Small intestine (tissue), 7 donors: ENCODE measurements around the gene TSPAN18. TPM values are rescaled to one million over a fixed set of nuclear protein-coding genes. Genes with fewer than 3 reads are reported as not detected.
A peak's percentile ranks its signal among the peaks of the same experiment; 100 is the strongest.

Experiments
- DNase-seq, 2 donors: peaks; one replicate each; pipeline versions ENCODE4 v3.0.0 to v3.0.0-alpha.2; 2013
- FAIRE-seq: peaks from 2 replicates; lab custom pipeline; 2012; peaks lifted over from hg19 to GRCh38; lab: Jason Lieb, UNC
- H3K27ac ChIP-seq, 3 donors: one replicate each; pipeline ENCODE4 v1.5.1; 2013; ENCODE audit warnings: low read length in 2 of 3, mild to moderate bottlenecking in 2 of 3, control low read depth in 1 of 3, inconsistent platforms in 1 of 3, low read depth in 1 of 3, moderate library complexity in 1 of 3
- H3K27me3 ChIP-seq, 3 donors: one replicate each; pipeline ENCODE4 v1.6.1; 2013; ENCODE audit warnings: low read length in 3 of 3, inconsistent platforms in 1 of 3; ENCODE audit not compliant: control insufficient read depth in 3 of 3, insufficient read depth in 3 of 3
- H3K36me3 ChIP-seq, 3 donors: one replicate each; pipeline ENCODE4 v1.6.1; 2013; ENCODE audit warnings: low read length in 3 of 3, inconsistent platforms in 1 of 3, low read depth in 1 of 3, mild to moderate bottlenecking in 1 of 3, moderate library complexity in 1 of 3; ENCODE audit not compliant: control insufficient read depth in 3 of 3, insufficient read depth in 2 of 3
- H3K4me1 ChIP-seq, 3 donors: one replicate each; pipeline ENCODE4 v1.6.1; 2013; ENCODE audit warnings: low read length in 2 of 3, inconsistent platforms in 1 of 3, low read depth in 1 of 3, mild to moderate bottlenecking in 1 of 3, moderate library complexity in 1 of 3; ENCODE audit not compliant: control insufficient read depth in 3 of 3, insufficient read depth in 2 of 3
- H3K4me3 ChIP-seq, 3 donors: one replicate each; pipeline ENCODE4 v1.5.1; 2013; ENCODE audit warnings: low read length in 3 of 3, control low read depth in 1 of 3, inconsistent platforms in 1 of 3, low read depth in 1 of 3, mild to moderate bottlenecking in 1 of 3, moderate library complexity in 1 of 3
- H3K9me3 ChIP-seq, 2 donors: one replicate each; pipeline ENCODE4 v1.6.1; 2013; ENCODE audit warnings: low read depth in 1 of 2, low read length in 1 of 2; ENCODE audit not compliant: control insufficient read depth in 2 of 2, insufficient read depth in 1 of 2
- WGBS, 3 donors: extraction: QIAGEN DNeasy Blood & Tissue Kit; methylation state at CpG; one replicate each; pipeline ENCODE4 v1.1.7; 2013; 5-methylcytosine and 5-hydroxymethylcytosine counted together
- polyA plus RNA-seq, 4 donors: library from polyadenylated mRNA; stranded (reverse) in 3 of 4; unstranded in 1 of 4; fragments of 200-250 nt in 3 of 4; fragments of 120-200 nt in 1 of 4; gene quantifications; one replicate each; pipeline versions ENCODE4 v1.2.1 to v1.2.3, GENCODE V29; 2013
- donor health status: healthy with polysubstance abuse.
- donor health status: control.
- donor health status: control.
- donor health status: Bipolar disorder and iron deficiency.
- donor health status: healthy.

TSPAN18 gene
- polyA plus RNA-seq, 4 donors, result 1.1 to 45.2 (median 8.8) TPM; not detected in 1

- no peak overlapping the region for H3K27ac ChIP-seq
- no peak overlapping the region for H3K4me3 ChIP-seq
- FAIRE-seq (no peak), DNase-seq (no peak)
- peaks cover 0 to 18% of the 10 kb centered on the region in 2 donors for H3K9me3 ChIP-seq
- no peaks in the 10 kb centered on the region for H3K36me3 ChIP-seq
- no peaks in the 10 kb centered on the region for H3K27me3 ChIP-seq
- H3K4me1 ChIP-seq, result peaks cover 0 to 23% (median 0%) of the 10 kb centered on the region in 3 donors
- WGBS, 3 donors, result 72 to 85% (median 80%) methylated on average over 2 of the region's 2 CpGs
Observed at GRCh38 chr11:44707094-44707493, 19.7 kb upstream of the TSPAN18 start.

DNA sequence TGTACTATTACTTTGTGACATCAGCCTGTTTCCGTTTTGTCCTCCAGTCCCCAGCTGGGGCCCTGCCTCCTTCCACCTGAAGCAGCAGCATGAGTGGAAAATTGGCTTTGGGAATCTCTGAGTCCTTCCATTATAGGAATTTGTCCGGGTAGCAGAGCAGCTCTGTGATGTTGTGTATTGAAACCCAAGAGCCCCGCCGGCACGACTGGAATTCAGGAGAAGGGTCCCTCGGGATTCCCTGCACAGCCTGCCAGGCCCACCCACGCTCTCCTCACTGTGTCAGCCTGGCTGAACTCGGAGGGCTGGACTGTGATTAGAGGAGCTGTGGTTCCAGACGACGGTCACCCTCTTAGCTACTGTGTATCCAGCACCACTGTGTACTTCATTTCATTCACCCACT, 18.8 kb upstream of the TSPAN18 start:
- FAIRE-seq (no peak), DNase-seq (no peak)
- no peaks in the 10 kb centered on the region for H3K36me3 ChIP-seq
- H3K4me1 ChIP-seq, result peaks cover 0 to 23% (median 0%) of the 10 kb centered on the region in 3 donors
- H3K4me3 ChIP-seq, result no peak overlapping the region
- H3K27ac ChIP-seq, result no peak overlapping the region
- WGBS, 3 donors, result 66 to 86% (median 76%) methylated on average over 10 of the region's 10 CpGs
- peaks cover 0 to 18% of the 10 kb centered on the region in 2 donors for H3K9me3 ChIP-seq
- no peaks in the 10 kb centered on the region for H3K27me3 ChIP-seq

- FAIRE-seq (no peak), DNase-seq (no peak)
- no peaks in the 10 kb centered on the region for H3K36me3 ChIP-seq
- no peak overlapping the region for H3K4me3 ChIP-seq
- WGBS, 3 donors, result 53 to 70% (median 59%) methylated on average over 6 of the region's 6 CpGs
- no peaks in the 10 kb centered on the region for H3K27me3 ChIP-seq
- H3K4me1 ChIP-seq, result peaks cover 0 to 23% (median 0%) of the 10 kb centered on the region in 3 donors
- H3K9me3 ChIP-seq, result peaks cover 0 to 11% of the 10 kb centered on the region in 2 donors
- peak overlapping the region in 1 of 3 donors; percentile 67 for H3K27ac ChIP-seq
Observed at GRCh38 chr11:44708523-44709280, 18.1 kb upstream of the TSPAN18 start.

DNA sequence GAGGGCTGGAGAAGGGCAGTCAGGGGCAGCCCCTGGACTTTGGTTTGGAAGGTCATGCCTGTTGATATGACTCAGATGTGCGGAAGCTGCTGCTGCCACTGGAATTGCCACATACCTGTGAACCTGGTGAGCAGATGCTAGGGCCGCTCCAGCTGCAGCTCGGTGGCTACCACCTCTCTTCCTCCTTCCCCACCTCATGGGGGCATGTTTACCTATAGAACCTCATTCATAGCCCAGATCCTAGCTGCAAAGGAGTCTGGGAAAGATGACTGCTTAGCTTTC, 17.5 kb upstream of the TSPAN18 start:
- Histone ChIP-seq H3K4me1 (peaks cover 0 to 21% (median 0%) of the 10 kb centered on the region in 3 donors), H3K4me3 (no peak overlapping the region), H3K27me3 (no peaks in the 10 kb centered on the region), H3K36me3 (no peaks in the 10 kb centered on the region), H3K27ac (peak overlapping the region in 1 of 3 donors; percentile 66), H3K9me3 (peaks cover 0 to 9% of the 10 kb centered on the region in 2 donors)
- peak; percentile 68 to 78 for DNase-seq
- WGBS, 3 donors, result 12 to 70% (median 52%) methylated on average over 3 of the region's 3 CpGs
- FAIRE-seq, result no peak

- WGBS, 3 donors, result 72 to 90% (median 87%) methylated on average over 3 of the region's 3 CpGs
- Histone ChIP-seq H3K4me1 (peaks cover 0 to 19% (median 0%) of the 10 kb centered on the region in 3 donors), H3K4me3 (no peak overlapping the region), H3K36me3 (no peaks in the 10 kb centered on the region), H3K27ac (no peak overlapping the region), H3K9me3 (peaks cover 0 to 9% of the 10 kb centered on the region in 2 donors), H3K27me3 (no peaks in the 10 kb centered on the region)
- FAIRE-seq, result no peak
- DNase-seq, result no peak
Observed at GRCh38 chr11:44709966-44710365, 16.8 kb upstream of the TSPAN18 start.

DNA sequence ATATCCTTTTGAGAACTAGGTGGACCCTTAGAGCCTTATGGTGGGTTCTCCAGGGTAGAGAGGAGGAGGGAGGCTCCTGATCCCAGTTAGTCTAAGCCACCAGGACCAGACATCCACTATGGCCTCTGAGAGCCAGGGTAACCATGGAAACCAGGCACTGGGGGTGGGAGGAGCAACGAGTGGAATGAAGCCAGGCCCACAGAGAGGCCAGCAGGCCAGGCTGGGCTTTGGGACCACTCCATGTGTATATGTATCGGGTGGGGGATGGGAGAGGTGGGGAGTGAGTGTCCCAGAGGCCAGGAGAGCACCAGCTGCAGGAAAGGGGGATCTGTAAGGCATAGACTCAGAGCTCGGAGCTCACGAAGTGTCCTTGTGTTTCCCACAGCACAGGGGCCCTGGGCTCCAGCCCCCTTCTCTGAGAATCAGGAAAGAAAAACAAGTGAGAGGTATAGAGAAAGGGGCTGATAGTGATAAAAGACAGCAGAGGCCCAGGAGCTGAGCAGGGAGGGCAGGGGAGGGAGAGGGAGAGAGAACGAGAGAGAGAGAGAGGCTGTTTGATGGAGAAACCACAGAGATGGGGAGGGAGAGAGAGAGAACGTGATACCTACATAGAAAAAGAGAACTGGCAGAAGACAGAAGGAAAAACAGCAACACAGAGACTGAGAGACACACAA, 15.5 kb upstream of the TSPAN18 start:
- DNase-seq (no peak), FAIRE-seq (no peak)
- WGBS, 3 donors, result 60 to 71% (median 64%) methylated on average over 6 of the region's 6 CpGs
- Histone ChIP-seq H3K4me1 (peaks cover 0 to 20% (median 0%) of the 10 kb centered on the region in 3 donors), H3K4me3 (no peak overlapping the region), H3K27ac (no peak overlapping the region), H3K27me3 (no peaks in the 10 kb centered on the region), H3K36me3 (no peaks in the 10 kb centered on the region), H3K9me3 (peaks cover 0 to 9% of the 10 kb centered on the region in 2 donors)

DNA sequence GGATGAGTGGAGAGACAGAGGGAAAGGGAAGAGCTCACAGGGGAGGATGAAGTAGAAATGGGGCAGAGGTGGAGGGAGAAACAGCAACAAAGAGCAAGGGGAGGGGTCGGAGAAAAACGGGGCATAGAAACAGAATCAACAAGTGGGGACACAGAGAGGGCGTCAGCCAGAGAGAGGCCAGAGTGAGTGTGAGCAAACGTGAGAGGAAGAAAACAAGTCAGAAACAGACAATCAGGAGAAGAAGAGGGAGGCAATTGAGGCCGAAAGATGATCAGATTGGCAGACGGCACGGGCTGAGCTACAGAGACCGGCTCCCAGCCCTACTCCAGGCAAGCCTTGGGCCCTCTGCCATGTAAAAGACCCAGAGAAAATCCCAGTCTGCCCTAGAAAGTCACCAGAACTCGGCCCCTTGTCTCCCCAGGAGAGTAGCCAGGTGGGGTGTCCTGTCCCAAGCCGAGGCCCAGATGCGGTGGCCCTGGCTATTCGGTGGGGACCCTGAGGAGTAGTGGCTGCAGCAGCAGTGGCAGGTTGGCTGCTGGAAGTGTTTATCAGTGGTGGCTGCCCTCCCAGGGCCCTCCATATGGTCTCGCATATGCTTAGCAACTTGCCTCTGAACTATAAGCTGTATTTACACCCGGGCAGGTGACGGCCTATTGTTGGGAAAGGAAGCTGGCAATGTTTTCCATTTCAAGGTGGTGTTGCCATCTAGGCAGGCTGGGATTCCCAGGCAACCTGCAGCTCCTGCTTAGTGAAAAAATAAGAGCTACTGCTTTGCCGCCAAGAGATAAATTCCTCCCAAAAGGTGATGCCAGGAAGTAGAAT, 14.8 kb upstream of the TSPAN18 start:
- H3K27me3 ChIP-seq, result no peaks in the 10 kb centered on the region
- peaks cover 0 to 27% (median 0%) of the 10 kb centered on the region in 3 donors for H3K4me1 ChIP-seq
- DNase-seq (no peak), FAIRE-seq (no peak)
- H3K4me3 ChIP-seq, result no peak overlapping the region
- peaks cover 0 to 5% of the 10 kb centered on the region in 2 donors for H3K9me3 ChIP-seq
- H3K36me3 ChIP-seq, result no peaks in the 10 kb centered on the region
- no peak overlapping the region for H3K27ac ChIP-seq
- WGBS, 3 donors, result 73 to 77% (median 76%) methylated on average over 16 of the region's 16 CpGs

GRCh38 chr11:44713022-44713421, 13.7 kb upstream of the TSPAN18 start:
- Histone ChIP-seq H3K27me3 (no peaks in the 10 kb centered on the region), H3K36me3 (no peaks in the 10 kb centered on the region), H3K4me3 (no peak overlapping the region), H3K27ac (no peak overlapping the region), H3K9me3 (no peaks in the 10 kb centered on the region), H3K4me1 (peaks cover 0 to 27% (median 0%) of the 10 kb centered on the region in 3 donors)
- FAIRE-seq (no peak), DNase-seq (no peak)
- 86 to 100% (median 95%) methylated on average over 1 of the region's 1 CpG for WGBS, 3 donors
